HTERT RPE-1 (cell line): ENCODE measurements around the gene FAM222A.

Experiments used
- in situ Hi-C: fragments of 300-500 bp; cut with MboI; formaldehyde crosslinking; loops from 4 replicates; pipeline ENCODE4 v1.14.3; 2020; ENCODE audit warnings: low sequenced_read_pairs

Gene FAM222A

DNA sequence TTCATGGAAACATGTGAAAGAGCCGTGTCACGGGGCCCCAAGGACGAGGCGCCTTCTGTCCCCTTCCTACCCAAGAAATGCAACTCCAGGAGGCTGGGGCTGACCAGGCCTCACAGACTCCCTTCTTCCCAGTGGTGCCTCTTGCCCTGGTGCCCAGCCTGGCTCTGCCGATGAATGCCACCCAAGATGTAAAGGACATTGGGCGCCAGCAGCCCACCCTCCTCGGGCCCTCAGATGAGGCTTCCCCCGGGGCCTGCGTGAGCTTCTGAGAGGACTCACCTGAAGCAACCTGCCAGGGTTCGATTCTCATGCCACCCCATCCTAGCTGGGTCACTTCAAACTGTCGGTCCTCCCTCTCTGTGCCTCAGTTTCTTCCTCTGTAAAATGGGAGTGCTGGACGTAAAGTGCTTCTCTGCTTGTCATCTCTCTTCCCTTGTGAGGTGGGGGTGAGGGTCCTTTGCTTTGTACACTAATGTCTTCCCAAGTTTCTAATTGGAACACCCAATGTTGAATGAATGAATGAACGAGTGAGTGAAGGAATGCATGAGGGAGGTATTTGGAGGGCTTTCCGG lies 10.8 kb downstream of the FAM222A start:
- in situ Hi-C loops, result no loop called here

DNA sequence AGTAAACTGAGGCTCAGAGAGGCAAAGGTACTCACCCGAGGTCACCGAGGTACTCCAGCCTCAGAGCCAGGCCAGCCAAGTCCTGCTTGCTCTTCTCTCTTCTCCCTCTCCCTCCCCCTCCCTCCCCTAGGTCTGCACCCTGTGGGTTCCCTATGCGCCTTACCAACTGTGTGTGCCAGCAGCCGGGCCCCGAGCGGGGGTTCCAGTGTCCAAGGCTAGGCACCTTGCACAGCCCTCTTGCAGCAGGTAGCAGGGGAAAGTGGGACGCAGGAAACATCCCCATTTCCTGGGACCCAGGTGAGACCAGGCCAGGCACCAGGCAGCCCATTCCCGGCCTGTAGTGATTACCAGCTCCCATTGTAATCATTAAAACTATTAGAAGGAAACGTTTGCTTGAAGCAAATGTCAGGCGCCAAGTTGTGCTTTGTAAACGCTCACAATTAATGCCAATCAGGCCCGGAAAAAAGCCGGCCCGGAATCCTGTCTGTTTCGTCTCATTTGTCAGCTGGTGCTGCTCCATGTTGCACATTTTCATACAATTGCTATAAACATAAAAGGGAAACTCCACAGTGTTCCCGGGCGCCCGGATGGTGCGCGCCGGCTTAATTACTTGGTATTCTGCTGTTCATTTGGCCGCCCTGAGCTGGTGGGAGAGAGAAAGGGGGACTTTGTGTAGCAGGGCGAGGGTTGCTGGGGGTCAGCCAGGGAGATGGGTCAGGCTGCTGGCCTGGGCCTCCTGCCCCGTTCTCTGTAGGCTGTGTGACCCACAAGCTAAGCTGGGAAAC lies 11.9 kb downstream of the FAM222A start:
- in situ Hi-C loops, result no loop called here

DNA sequence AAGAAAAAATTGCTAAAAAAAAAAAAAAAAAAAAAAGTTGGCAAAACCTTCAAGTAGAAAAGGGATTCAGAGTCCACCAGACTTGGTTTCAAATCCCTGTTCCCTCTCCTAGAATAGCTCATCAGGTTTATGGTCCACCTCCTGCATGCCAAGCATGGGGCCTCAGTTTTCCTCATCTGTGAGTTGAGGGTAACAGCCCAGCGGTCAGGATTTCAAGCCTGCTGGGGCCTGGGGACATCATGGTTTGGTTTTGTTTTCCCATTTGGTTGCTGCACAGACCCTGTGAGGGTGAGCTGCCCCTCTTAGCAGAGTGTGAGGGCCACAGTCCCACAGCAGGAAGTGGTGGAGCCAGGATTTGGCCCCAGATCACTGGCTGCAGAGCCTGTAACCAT lies 12.5 kb downstream of the FAM222A start:
- in situ Hi-C loops, result no loop called here

GRCh38 chr12:109726511-109727038 lies 12.9 kb downstream of the FAM222A start:
- in situ Hi-C loops, result no loop called here

GRCh38 chr12:109727039-109727723 lies 13.6 kb downstream of the FAM222A start:
- in situ Hi-C loops, result no loop called here

- in situ Hi-C loops, result no loop called here
These were observed 14.4 kb downstream of the FAM222A start for GRCh38 chr12:109727746-109728726.

- in situ Hi-C loops, result no loop called here
These were observed 15.3 kb downstream of the FAM222A start for GRCh38 chr12:109728921-109729320.

- in situ Hi-C loops, result no loop called here
These were observed 15.8 kb downstream of the FAM222A start for GRCh38 chr12:109729371-109729781.

GRCh38 chr12:109729801-109730200 lies 16.2 kb downstream of the FAM222A start:
- in situ Hi-C loops, result no loop called here

GRCh38 chr12:109730306-109731145 lies 16.9 kb downstream of the FAM222A start:
- in situ Hi-C loops, result no loop called here

DNA sequence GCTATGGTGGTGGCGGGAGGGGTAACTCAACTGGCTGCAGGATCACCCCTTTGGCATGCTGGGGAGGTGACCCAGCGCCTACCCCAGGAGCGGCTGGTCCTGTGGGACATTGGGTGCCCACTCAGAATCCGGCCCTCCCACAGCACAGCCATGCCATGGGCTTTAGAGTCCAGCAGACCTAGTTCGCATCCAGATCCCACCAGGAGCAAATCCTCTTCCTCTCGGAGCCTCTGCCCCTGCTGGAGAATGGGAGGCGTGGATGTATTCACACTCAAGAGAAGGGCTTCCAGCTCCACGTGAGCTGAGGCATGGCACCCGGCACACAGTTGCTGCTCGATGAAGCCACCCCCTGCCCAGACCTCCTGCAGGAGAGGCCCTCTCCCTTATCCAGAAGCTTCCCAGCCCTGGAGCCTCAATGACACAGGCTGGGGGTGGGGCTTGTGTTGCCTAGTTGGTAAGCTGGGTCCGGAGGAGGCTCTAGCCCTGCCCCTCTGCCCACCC lies 17.7 kb downstream of the FAM222A start:
- in situ Hi-C loops, result no loop called here

GRCh38 chr12:109731806-109732205 lies 18.2 kb downstream of the FAM222A start:
- in situ Hi-C loops, result no loop called here

- in situ Hi-C loops, result no loop called here
These were observed 19.0 kb downstream of the FAM222A start for GRCh38 chr12:109732321-109733305.

DNA sequence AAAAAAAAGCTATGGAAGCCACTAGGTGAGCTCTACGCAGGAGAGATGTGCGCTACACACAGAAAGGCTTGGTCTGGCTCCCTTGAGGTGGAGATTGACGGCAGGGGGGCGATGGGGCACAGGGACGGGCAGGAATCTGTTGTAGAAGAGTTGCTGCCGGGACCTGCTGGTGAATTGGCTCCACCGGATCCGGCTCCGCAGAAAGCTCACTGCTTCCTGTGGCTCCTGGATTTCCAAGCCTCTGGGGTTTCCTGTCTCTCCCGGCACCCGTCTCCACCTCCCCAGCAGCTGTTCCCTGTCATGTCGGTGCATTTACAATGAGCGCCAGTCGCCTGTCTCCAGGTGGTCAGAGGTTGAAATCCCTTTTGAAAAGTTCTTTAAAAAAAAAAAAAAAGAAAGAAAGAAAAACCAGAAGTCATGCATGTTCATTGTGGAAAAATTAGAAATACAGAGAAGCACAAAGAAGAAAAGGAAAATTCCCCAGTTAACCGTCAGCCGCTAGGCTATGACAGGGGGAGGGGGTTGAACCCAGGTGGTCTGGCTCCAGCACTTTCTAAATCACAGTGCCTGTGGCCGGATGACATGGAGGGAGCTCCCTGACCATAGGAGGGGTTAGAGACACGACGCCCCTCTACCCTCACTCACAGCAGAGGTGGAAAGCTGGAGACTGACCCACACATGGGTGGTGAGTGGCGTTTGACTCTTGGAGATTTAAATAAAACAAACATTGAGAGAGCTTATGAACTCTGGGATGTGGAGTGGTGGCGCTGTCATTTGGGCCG lies 20.8 kb downstream of the FAM222A start:
- in situ Hi-C loops, result no loop called here

DNA sequence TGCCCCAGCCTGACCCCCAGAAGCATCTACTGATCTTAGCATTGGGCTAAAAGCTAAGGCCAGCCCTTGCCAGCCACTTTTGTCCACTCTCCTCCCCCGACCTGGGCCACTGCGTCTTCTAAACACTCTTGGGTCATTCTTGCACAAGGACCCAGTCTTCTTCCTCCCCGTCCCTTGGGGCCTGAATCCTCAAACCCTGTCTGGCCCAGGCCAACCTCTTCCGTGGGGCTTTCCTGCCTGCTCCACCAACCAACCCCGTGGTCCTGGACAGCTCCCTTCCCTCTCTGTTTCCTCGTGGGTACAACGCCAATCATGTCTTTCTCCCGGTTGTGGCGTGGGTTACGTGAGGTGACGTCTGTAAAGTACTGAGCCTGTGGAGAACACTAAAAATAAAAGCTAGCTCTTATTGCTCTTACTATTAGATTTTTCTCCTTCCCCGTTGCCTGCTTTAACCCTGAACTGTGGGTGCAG lies 21.5 kb downstream of the FAM222A start:
- in situ Hi-C loops, result no loop called here

- in situ Hi-C loops, result no loop called here
These were observed 22.4 kb downstream of the FAM222A start for GRCh38 chr12:109735825-109736551.
